Measurements from ENCODE around the gene TMEM200B. TPM values are rescaled to one million over a fixed set of nuclear protein-coding genes. Genes with fewer than 3 reads are reported as not detected.

The TMEM200B gene
- total and polyA plus RNA-seq, 7 donors, result 0.42 to 1.3 (median 0.67) TPM

- DNase-seq (peak; percentile 50 to 66), ATAC-seq (peak; percentile 25 to 39 (median 28))
- peaks cover 0 to 50% (median 16%) of the 10 kb centered on the region in 3 donors for H3K27me3 ChIP-seq (ENCODE audit: insufficient read depth in 3 of 3, low read length in 2 of 3)
- H3K27ac ChIP-seq, result no peak overlapping the region
- intact Hi-C loops (cut with DNase I), result loop anchor here in 1 of 2 donors (5.0 kb wide), 1 partner anchor 81 kb away; no protein-coding TSS in a partner anchor
- 28 to 33% (median 32%) methylated on average over 38 to 42 of the region's 42 CpGs for WGBS, 3 donors
- H3K4me3 ChIP-seq, result peak overlapping the region; percentile 77
- H3K36me3 ChIP-seq (ENCODE audit: insufficient read depth in 1 of 2, low read depth in 1 of 2), result peaks cover 0 to 26% of the 10 kb centered on the region in 2 donors
- TF ChIP-seq, protein P1, sequence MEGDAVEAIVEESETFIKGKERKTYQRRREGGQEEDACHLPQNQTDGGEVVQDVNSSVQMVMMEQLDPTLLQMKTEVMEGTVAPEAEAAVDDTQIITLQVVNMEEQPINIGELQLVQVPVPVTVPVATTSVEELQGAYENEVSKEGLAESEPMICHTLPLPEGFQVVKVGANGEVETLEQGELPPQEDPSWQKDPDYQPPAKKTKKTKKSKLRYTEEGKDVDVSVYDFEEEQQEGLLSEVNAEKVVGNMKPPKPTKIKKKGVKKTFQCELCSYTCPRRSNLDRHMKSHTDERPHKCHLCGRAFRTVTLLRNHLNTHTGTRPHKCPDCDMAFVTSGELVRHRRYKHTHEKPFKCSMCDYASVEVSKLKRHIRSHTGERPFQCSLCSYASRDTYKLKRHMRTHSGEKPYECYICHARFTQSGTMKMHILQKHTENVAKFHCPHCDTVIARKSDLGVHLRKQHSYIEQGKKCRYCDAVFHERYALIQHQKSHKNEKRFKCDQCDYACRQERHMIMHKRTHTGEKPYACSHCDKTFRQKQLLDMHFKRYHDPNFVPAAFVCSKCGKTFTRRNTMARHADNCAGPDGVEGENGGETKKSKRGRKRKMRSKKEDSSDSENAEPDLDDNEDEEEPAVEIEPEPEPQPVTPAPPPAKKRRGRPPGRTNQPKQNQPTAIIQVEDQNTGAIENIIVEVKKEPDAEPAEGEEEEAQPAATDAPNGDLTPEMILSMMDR (IDR thresholded peaks at IDR 0.05), result peak; percentile 29
- H3K9me3 ChIP-seq, result no peaks in the 10 kb centered on the region
- H3K4me1 ChIP-seq, result peaks cover 6% of the 10 kb centered on the region
These were observed 2.7 kb downstream of the TMEM200B start for GRCh38 chr1:29120947-29121485.

DNA sequence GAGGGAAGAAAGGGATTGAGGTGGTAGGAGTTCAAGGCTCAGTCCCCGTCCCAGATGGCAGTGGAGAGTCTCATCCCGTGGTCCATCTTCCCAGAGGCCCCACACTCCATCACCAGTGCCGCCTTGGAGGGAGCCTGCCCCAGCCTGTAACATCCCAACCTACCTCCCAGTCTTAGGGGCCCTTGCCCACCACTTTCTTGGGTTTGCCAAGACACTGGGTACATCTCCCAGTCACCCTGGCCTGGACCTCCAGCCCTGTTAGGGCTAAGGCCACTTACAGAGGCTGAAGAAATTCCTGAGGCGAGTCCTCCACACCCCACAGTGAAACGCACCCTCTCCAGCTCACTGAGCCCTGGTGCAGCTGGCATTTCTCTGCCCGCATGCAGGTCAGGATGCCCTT, 3.3 kb downstream of the TMEM200B start:
- DNase-seq, result no peak
- Histone ChIP-seq H3K36me3 (ENCODE audit: insufficient read depth in 1 of 2, low read depth in 1 of 2) (peaks cover 0 to 33% of the 10 kb centered on the region in 2 donors), H3K27me3 (ENCODE audit: insufficient read depth in 3 of 3, low read length in 2 of 3) (peaks cover 0 to 47% (median 16%) of the 10 kb centered on the region in 3 donors), H3K27ac (no peak overlapping the region), H3K9me3 (no peaks in the 10 kb centered on the region), H3K4me1 (peaks cover 6% of the 10 kb centered on the region), H3K4me3 (no peak overlapping the region)
- intact Hi-C loops (cut with DNase I), result loop anchor here in 1 of 2 donors (5.0 kb wide), 1 partner anchor 82 kb away; no protein-coding TSS in a partner anchor
- 86 to 91% (median 91%) methylated on average over 6 of the region's 6 CpGs for WGBS, 3 donors
- TF ChIP-seq, protein P1 (IDR thresholded peaks at IDR 0.05), result no peak
- no peak for ATAC-seq

DNA sequence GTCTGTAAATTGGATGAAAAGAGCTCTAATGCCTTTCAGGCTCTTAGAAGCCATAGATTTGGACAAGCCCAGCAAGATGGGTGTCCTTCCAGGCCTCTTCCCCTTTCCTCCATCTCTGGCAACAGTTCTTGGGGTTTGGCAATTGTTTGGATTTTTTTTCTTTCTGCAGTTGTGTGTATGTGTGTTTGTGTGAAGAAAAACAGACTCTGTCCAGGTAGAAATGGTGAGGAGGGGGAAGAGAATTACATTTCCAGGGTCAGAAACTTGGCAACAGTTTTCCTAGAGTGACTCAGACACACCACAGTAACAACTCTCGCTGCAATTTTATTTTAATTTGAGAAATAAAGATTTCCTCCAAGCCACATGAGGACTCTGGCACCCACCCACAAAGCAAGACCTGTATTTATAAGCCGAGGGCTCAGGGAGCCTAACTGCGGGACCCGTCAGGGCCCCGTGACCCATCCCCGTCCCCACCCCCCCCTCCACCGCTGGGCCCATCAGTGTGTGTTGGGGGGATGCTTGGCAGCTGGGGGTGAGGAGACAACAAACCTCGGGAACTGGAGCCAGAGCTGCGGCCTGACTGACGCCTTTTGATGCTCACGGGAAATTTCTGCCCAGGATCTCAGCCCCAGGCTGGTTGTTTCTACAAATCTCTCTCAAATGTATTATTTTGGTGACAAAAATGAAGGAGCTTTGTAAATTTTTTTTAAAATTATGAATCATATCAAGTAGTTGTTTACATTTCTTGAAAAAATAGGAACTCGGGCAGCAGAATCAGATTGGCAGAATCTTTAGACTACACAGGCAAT, 4.4 kb downstream of the TMEM200B start:
- H3K27me3 ChIP-seq (ENCODE audit: insufficient read depth in 3 of 3, low read length in 2 of 3), result peaks cover 0 to 37% (median 14%) of the 10 kb centered on the region in 3 donors
- peaks cover 0 to 38% of the 10 kb centered on the region in 2 donors for H3K36me3 ChIP-seq (ENCODE audit: insufficient read depth in 1 of 2, low read depth in 1 of 2)
- DNase-seq, result no peak
- no peak overlapping the region for H3K4me3 ChIP-seq
- no peak overlapping the region for H3K27ac ChIP-seq
- no peak for ATAC-seq
- TF ChIP-seq, protein P1 (IDR thresholded peaks at IDR 0.05), result no peak
- WGBS, 3 donors, result 86 to 90% (median 88%) methylated on average over 12 of the region's 12 CpGs
- intact Hi-C loops (cut with DNase I), result no loop called here
- H3K9me3 ChIP-seq, result no peaks in the 10 kb centered on the region
- H3K4me1 ChIP-seq, result peaks cover 6% of the 10 kb centered on the region

GRCh38 chr1:29117381-29117780, 6.3 kb downstream of the TMEM200B start:
- no peaks in the 10 kb centered on the region for H3K9me3 ChIP-seq
- WGBS, 3 donors, result 76 to 88% (median 77%) methylated on average over 2 of the region's 2 CpGs
- no peak overlapping the region for H3K4me3 ChIP-seq
- H3K36me3 ChIP-seq (ENCODE audit: insufficient read depth in 1 of 2, low read depth in 1 of 2), result peaks cover 0 to 56% of the 10 kb centered on the region in 2 donors
- peaks cover 0 to 18% (median 9%) of the 10 kb centered on the region in 3 donors for H3K27me3 ChIP-seq (ENCODE audit: insufficient read depth in 3 of 3, low read length in 2 of 3)
- H3K27ac ChIP-seq, result no peak overlapping the region
- ATAC-seq (no peak), DNase-seq (no peak)
- intact Hi-C loops (cut with DNase I), result no loop called here
- peaks cover 6% of the 10 kb centered on the region for H3K4me1 ChIP-seq
- TF ChIP-seq, protein P1 (IDR thresholded peaks at IDR 0.05), result peak; percentile 7

Data from psoas muscle (tissue), 8 donors.